Measurements from ENCODE around the gene SUGCT. TPM values are rescaled to one million over a fixed set of nuclear protein-coding genes. Genes with fewer than 3 reads are reported as not detected.

Gene SUGCT
- total and polyA plus RNA-seq, 2 of the 13 experiments (the other 11 are each of a cell fraction or from before 2014, with no cell fraction given), result 10.1 to 22.2 TPM

GRCh38 chr7:40470091-40470592, 335.3 kb downstream of the SUGCT start (continued):
- TF ChIP-seq PBX2 (CRISPR knock-in tag; IDR thresholded peaks at IDR 0.05), result peak; percentile 28; the same call in 1 of the 2 replicates
- TF ChIP-seq ZNF33B (CRISPR knock-in tag; IDR thresholded peaks at IDR 0.05), result no peak
- TF ChIP-seq ZNF672 (CRISPR knock-in tag; IDR thresholded peaks at IDR 0.05), result no peak
- TF ChIP-seq FOXK1 (CRISPR knock-in tag; IDR thresholded peaks at IDR 0.05; ENCODE audit: borderline replicate concordance, low read depth), result peak; percentile 38; the same call in 1 of the 2 replicates
- peak; percentile 74 for TF ChIP-seq ZGPAT (CRISPR knock-in tag; IDR thresholded peaks at IDR 0.05)
- peak; percentile 55; the same call in 1 of the 2 replicates for TF ChIP-seq ZNF501 (CRISPR knock-in tag; IDR thresholded peaks at IDR 0.05)
- TF ChIP-seq NCOA1 (CRISPR knock-in tag; IDR thresholded peaks at IDR 0.05), result 0 out of 2 replicates have a peak, but pooled peaks have one; percentile 31
- TF ChIP-seq ZHX2 (IDR thresholded peaks at IDR 0.05; ENCODE audit: low read depth), result peak; percentile 20; the same call in 1 of the 2 replicates
- TF ChIP-seq ZHX2 (CRISPR knock-in tag; IDR thresholded peaks at IDR 0.05; ENCODE audit: borderline replicate concordance), result no peak
- TF ChIP-seq FOXA1 (IDR thresholded peaks at IDR 0.05), result no peak
- no peak; the same call in 1 of the 2 replicates for TF ChIP-seq FOXA1 (CRISPR knock-in tag; IDR thresholded peaks at IDR 0.05)
- peak; percentile 77 for TF ChIP-seq ZMYM3 (CRISPR knock-in tag; IDR thresholded peaks at IDR 0.05)
- no peak for TF ChIP-seq ARNT2 (CRISPR knock-in tag; IDR thresholded peaks at IDR 0.05; ENCODE audit: low read depth)
- TF ChIP-seq NR0B2 (CRISPR knock-in tag; IDR thresholded peaks at IDR 0.05), result no peak
- TF ChIP-seq ZNF724P (CRISPR knock-in tag; IDR thresholded peaks at IDR 0.05; ENCODE audit: borderline replicate concordance), result no peak
- TF ChIP-seq ISL2 (CRISPR knock-in tag; IDR thresholded peaks at IDR 0.05), result peak; percentile 72; the same call in 1 of the 2 replicates
- TF ChIP-seq ZNF580 (CRISPR knock-in tag; IDR thresholded peaks at IDR 0.05; ENCODE audit: borderline replicate concordance, low read depth), result peak; percentile 37; the same call in 1 of the 2 replicates
- TF ChIP-seq ZNF317 (CRISPR knock-in tag; IDR thresholded peaks at IDR 0.05), result peak; percentile 91
- no peak for TF ChIP-seq MYC (CRISPR knock-in tag; IDR thresholded peaks at IDR 0.05; ENCODE audit: borderline replicate concordance)
- TF ChIP-seq KAT8 (CRISPR knock-in tag; IDR thresholded peaks at IDR 0.05), result 0 out of 2 replicates have a peak, but pooled peaks have one; percentile 38
- TF ChIP-seq HMG20A (CRISPR knock-in tag; IDR thresholded peaks at IDR 0.05; ENCODE audit: borderline replicate concordance), result peak; percentile 52; the same call in 1 of the 2 replicates
